Keratinocyte (primary cell): ENCODE data around the gene PRKAG2.

Experiments
- EZH2 ChIP-seq: IDR thresholded peaks from one replicate; pipeline ENCODE4 v1.6.1; 2012; ENCODE audit warnings: inconsistent platforms, mild to moderate bottlenecking, low read length, moderate library complexity
- TF ChIP-seq, protein P1 (sequence below), 3 experiments: IDR thresholded peaks in 1 of 3; conservative IDR thresholded peaks in 1 of 3; optimal IDR thresholded peaks in 1 of 3; 2 replicates in 2 of 3; 3 replicates in 1 of 3; pipeline versions ENCODE3 to v1.5.1; 2011; ENCODE audit warnings: low read length in 3 of 3, mild to moderate bottlenecking in 3 of 3, moderate library complexity in 2 of 3, control low read depth in 1 of 3, inconsistent platforms in 1 of 3; ENCODE audit not compliant: insufficient read depth in 2 of 3; ENCODE audit errors: extremely low read depth in 1 of 3

DNA sequence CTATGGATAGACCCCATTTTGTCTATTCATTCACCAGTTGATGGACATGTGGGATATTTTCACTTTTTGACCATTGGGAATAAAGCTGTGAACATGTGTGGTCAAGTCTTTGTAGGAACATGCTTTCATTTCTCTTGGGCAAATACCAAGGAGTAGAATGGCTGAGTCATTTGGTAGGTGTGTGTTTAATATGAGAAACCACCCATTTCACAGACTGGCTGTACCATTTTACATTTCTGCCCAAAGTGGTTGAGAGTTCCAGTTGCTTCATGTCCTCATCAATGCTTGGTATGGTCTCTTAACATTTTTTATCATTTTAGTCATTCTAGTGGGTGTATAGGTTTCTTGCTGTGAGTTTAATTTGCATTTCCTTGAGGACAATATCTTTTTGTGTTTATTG lies 232.4 kb downstream of the PRKAG2 start:
- TF ChIP-seq, protein P1, sequence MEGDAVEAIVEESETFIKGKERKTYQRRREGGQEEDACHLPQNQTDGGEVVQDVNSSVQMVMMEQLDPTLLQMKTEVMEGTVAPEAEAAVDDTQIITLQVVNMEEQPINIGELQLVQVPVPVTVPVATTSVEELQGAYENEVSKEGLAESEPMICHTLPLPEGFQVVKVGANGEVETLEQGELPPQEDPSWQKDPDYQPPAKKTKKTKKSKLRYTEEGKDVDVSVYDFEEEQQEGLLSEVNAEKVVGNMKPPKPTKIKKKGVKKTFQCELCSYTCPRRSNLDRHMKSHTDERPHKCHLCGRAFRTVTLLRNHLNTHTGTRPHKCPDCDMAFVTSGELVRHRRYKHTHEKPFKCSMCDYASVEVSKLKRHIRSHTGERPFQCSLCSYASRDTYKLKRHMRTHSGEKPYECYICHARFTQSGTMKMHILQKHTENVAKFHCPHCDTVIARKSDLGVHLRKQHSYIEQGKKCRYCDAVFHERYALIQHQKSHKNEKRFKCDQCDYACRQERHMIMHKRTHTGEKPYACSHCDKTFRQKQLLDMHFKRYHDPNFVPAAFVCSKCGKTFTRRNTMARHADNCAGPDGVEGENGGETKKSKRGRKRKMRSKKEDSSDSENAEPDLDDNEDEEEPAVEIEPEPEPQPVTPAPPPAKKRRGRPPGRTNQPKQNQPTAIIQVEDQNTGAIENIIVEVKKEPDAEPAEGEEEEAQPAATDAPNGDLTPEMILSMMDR (optimal IDR thresholded peaks at IDR 0.05 in 1 of 3, IDR thresholded peaks at IDR 0.05 in 1 of 3, conservative IDR thresholded peaks at IDR 0.05 in 1 of 3; ENCODE audit: extremely low read depth in 1 of 3, insufficient read depth in 2 of 3, low read length in 3 of 3): no peak
- no peak for TF ChIP-seq EZH2
